ENCODE data around the gene PPP1R3D.

GRCh38 chr20:59987135-59987534 is 47.0 kb upstream of the PPP1R3D start:
- no peak for TF ChIP-seq NR2F6 (CRISPR knock-in tag; IDR thresholded peaks at IDR 0.05)
- TF ChIP-seq ZNF24 (IDR thresholded peaks at IDR 0.05) = no peak
- no peak for TF ChIP-seq GTF2F1 (IDR thresholded peaks at IDR 0.05; ENCODE audit: low read depth, low read length)
- TF ChIP-seq TBL1XR1 (IDR thresholded peaks at IDR 0.05; ENCODE audit: low read length in 2 of 2) = no peak
- no peak for TF ChIP-seq ZNF253 (CRISPR knock-in tag; conservative IDR thresholded peaks at IDR 0.05)
- no peak for TF ChIP-seq ZBTB8A (IDR thresholded peaks at IDR 0.05; ENCODE audit: partially characterized antibody)
- TF ChIP-seq ELF1 (tag; IDR thresholded peaks at IDR 0.05) = no peak
- TF ChIP-seq ZNF766 (CRISPR knock-in tag; conservative IDR thresholded peaks at IDR 0.05) = no peak
- no peak for TF ChIP-seq BCLAF1 (IDR thresholded peaks at IDR 0.05; ENCODE audit: borderline replicate concordance in 1 of 2, control insufficient read depth in 1 of 2, low read depth in 2 of 2, low read length in 1 of 2)
- TF ChIP-seq POLR2A (conservative IDR thresholded peaks at IDR 0.05) = no peak
- no peak for TF ChIP-seq ZNF592 (IDR thresholded peaks at IDR 0.05)
- TF ChIP-seq BRCA1 (IDR thresholded peaks at IDR 0.05) = no peak
- TF ChIP-seq BRCA1 (CRISPR knock-in tag; IDR thresholded peaks at IDR 0.05) = no peak
- no peak for TF ChIP-seq SIN3A (IDR thresholded peaks at IDR 0.05; ENCODE audit: borderline replicate concordance in 2 of 2, control insufficient read depth in 1 of 2, low read depth in 2 of 2, low read length in 2 of 2)
- no peak for TF ChIP-seq HEY1 (CRISPR knock-in tag; IDR thresholded peaks at IDR 0.05; ENCODE audit: borderline replicate concordance)
